ENCODE measurements around the gene PLAC8L1.
A peak's percentile ranks its signal among the peaks of the same experiment; 100 is the strongest.

The PLAC8L1 gene

DNA sequence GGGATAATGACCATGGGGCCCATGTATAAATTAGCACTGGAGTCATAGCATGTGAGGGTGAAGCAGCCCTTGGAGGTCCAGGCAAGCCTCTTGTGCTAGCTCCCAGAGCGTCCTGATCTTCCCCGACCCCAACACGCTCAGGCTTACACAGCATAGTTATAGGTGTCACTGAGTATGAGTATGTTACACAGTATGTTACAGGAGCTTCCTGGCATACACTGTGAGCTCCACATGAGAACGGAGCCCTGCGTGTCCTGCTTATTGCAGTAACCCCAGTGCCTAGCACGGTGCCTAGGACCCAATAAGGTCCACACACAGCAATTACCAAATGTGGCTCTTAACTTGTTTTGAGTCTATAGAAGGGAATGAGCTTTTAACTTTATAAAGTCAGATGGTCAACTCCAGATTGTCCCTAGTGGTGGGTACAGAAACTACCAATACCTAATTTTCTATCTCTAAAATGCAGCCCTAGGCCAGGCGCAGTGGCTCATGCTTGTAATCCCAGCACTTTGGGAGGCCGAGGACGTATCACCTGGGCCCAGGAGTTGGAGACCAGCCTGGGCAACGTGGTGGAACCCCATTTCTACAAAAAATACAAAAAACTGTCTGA lies 64.1 kb downstream of the PLAC8L1 start:
- Histone ChIP-seq H2AFZ (ENCODE audit: low read depth) (no peak overlapping the region), H3K27ac (no peak overlapping the region)
- TF ChIP-seq, protein P1, sequence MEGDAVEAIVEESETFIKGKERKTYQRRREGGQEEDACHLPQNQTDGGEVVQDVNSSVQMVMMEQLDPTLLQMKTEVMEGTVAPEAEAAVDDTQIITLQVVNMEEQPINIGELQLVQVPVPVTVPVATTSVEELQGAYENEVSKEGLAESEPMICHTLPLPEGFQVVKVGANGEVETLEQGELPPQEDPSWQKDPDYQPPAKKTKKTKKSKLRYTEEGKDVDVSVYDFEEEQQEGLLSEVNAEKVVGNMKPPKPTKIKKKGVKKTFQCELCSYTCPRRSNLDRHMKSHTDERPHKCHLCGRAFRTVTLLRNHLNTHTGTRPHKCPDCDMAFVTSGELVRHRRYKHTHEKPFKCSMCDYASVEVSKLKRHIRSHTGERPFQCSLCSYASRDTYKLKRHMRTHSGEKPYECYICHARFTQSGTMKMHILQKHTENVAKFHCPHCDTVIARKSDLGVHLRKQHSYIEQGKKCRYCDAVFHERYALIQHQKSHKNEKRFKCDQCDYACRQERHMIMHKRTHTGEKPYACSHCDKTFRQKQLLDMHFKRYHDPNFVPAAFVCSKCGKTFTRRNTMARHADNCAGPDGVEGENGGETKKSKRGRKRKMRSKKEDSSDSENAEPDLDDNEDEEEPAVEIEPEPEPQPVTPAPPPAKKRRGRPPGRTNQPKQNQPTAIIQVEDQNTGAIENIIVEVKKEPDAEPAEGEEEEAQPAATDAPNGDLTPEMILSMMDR (conservative IDR thresholded peaks at IDR 0.05; ENCODE audit: low read depth, low read length), result peak; percentile 67

DNA sequence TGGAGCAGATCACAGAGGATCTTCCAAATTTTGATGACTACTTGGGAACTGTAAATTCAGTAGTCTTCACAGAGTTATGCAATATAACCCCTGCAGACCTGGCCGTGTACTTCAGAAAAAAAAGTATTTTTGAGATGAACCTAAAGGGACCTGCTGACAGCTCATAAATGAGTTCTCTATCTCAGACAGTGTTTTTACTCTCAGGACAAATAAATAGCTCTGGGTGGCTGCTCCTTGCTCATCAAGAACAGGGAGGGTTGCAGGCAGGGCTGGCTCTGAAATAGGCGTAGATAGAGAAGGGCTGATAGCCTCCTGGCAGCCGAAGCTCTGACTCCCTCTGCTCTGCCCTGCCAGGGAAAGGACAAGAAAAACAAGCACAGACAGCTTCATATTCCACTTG lies 64.8 kb downstream of the PLAC8L1 start:
- H3K27ac ChIP-seq, result no peak overlapping the region
- H3K36me3 ChIP-seq (ENCODE audit: insufficient read depth), result no peaks in the 10 kb centered on the region
- H4K20me1 ChIP-seq (ENCODE audit: insufficient read depth), result no peaks in the 10 kb centered on the region
- H3K4me1 ChIP-seq (ENCODE audit: low read depth, poor library complexity, severe bottlenecking), result no peaks in the 10 kb centered on the region
- no peaks in the 10 kb centered on the region for H3K27me3 ChIP-seq (ENCODE audit: insufficient read depth, low read depth)
- H3K4me3 ChIP-seq (IDR thresholded peaks at IDR 0.05; ENCODE audit: insufficient read depth, low read depth, low read length), result no peak overlapping the region
- TF ChIP-seq, protein P1 (conservative IDR thresholded peaks at IDR 0.05; ENCODE audit: low read depth, low read length), result no peak
- no peak overlapping the region for H2AFZ ChIP-seq (ENCODE audit: low read depth)
- H3K9ac ChIP-seq, result no peak overlapping the region
- no peak overlapping the region for H3K4me2 ChIP-seq
- no peaks in the 10 kb centered on the region for H3K79me2 ChIP-seq (ENCODE audit: insufficient read depth, low read depth)

More for the DNA sequence above, 64.1 kb downstream of the PLAC8L1 start:
- H3K4me3 ChIP-seq (IDR thresholded peaks at IDR 0.05; ENCODE audit: insufficient read depth, low read depth, low read length), result no peak overlapping the region
- H3K4me1 ChIP-seq (ENCODE audit: low read depth, poor library complexity, severe bottlenecking), result peaks cover 3% of the 10 kb centered on the region
- no peak overlapping the region for H3K9ac ChIP-seq
- no peaks in the 10 kb centered on the region for H4K20me1 ChIP-seq (ENCODE audit: insufficient read depth)
- H3K27me3 ChIP-seq (ENCODE audit: insufficient read depth, low read depth), result no peaks in the 10 kb centered on the region
- H3K36me3 ChIP-seq (ENCODE audit: insufficient read depth), result no peaks in the 10 kb centered on the region
- H3K4me2 ChIP-seq, result no peak overlapping the region
- H3K79me2 ChIP-seq (ENCODE audit: insufficient read depth, low read depth), result no peaks in the 10 kb centered on the region

DNA sequence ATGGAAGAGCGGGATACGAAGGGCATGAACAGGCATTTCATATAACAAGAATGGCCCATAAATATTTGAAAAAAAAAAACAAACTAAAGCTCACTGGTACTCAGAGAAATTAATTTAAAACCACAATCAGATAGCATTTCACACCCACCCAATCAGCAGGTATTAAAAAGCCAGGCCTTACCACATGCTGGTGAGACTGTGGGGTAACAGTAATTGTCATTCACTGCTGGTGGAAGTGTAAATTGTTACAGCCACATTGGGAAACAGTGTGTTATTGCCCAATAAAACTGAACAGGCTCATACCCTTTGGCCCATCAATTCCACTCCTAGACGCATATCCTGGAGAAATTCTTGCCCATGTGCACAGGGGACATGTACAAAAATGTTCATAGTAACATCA lies 66.0 kb downstream of the PLAC8L1 start:
- Histone ChIP-seq H3K9ac (no peak overlapping the region), H3K27me3 (ENCODE audit: insufficient read depth, low read depth) (no peaks in the 10 kb centered on the region), H3K27ac (no peak overlapping the region), H3K79me2 (ENCODE audit: insufficient read depth, low read depth) (no peaks in the 10 kb centered on the region), H2AFZ (ENCODE audit: low read depth) (no peak overlapping the region), H3K4me3 (IDR thresholded peaks at IDR 0.05; ENCODE audit: insufficient read depth, low read depth, low read length) (no peak overlapping the region), H4K20me1 (ENCODE audit: insufficient read depth) (no peaks in the 10 kb centered on the region), H3K4me1 (ENCODE audit: low read depth, poor library complexity, severe bottlenecking) (no peaks in the 10 kb centered on the region), H3K4me2 (no peak overlapping the region), H3K36me3 (ENCODE audit: insufficient read depth) (no peaks in the 10 kb centered on the region)
- TF ChIP-seq, protein P1 (conservative IDR thresholded peaks at IDR 0.05; ENCODE audit: low read depth, low read length), result no peak

DNA sequence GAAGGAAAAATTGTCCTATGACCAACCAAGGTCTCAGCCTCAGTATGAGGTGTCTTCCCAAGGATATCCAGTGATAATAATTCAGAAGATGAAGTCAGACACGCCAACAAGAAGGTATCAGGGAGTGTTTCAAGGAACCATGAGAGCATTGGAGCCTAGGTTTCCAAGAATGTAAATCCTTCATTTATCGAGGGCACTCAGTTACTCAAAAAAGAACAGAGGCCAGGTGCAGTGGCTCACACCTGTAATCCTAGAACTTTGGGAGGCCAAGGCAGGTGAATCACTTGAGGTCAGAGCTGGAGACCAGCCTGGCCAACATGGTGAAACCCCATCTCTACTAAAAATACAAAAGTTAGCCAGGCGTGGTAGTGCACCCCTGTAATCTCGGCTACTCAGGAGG lies 70.8 kb downstream of the PLAC8L1 start:
- Histone ChIP-seq H4K20me1 (ENCODE audit: insufficient read depth) (no peaks in the 10 kb centered on the region), H3K9ac (no peak overlapping the region), H3K27ac (no peak overlapping the region), H3K4me1 (ENCODE audit: low read depth, poor library complexity, severe bottlenecking) (no peaks in the 10 kb centered on the region), H2AFZ (ENCODE audit: low read depth) (no peak overlapping the region), H3K4me3 (IDR thresholded peaks at IDR 0.05; ENCODE audit: insufficient read depth, low read depth, low read length) (no peak overlapping the region), H3K27me3 (ENCODE audit: insufficient read depth, low read depth) (no peaks in the 10 kb centered on the region), H3K4me2 (no peak overlapping the region), H3K79me2 (ENCODE audit: insufficient read depth, low read depth) (no peaks in the 10 kb centered on the region), H3K36me3 (ENCODE audit: insufficient read depth) (no peaks in the 10 kb centered on the region)
- TF ChIP-seq, protein P1 (conservative IDR thresholded peaks at IDR 0.05; ENCODE audit: low read depth, low read length), result no peak
